SH-SY5Y (cell line): Measurements from ENCODE around the gene CYBRD1.

Experiments used
- GATA2 ChIP-seq: IDR thresholded peaks from 2 replicates; pipeline ENCODE4 v1.6.1; 2011; ENCODE audit warnings: mild to moderate bottlenecking, low read depth, low read length
- GATA3 ChIP-seq: IDR thresholded peaks from 2 replicates; pipeline ENCODE4 v1.6.1; 2011; ENCODE audit warnings: low read depth, mild to moderate bottlenecking, low read length, moderate library complexity

Gene CYBRD1

GRCh38 chr2:171600126-171600525, 77.9 kb downstream of the CYBRD1 start:
- no peak for TF ChIP-seq GATA3
- no peak for TF ChIP-seq GATA2

- TF ChIP-seq GATA3 (no peak), GATA2 (no peak)
These were observed 80.1 kb downstream of the CYBRD1 start for GRCh38 chr2:171602352-171602751.
